GM20431 (cell line): ENCODE data around the gene OSBPL1A.

Source experiments
- in situ Hi-C: fragments of 300-500 bp; cut with MseI, MboI; formaldehyde crosslinking; loops from one replicate; pipeline ENCODE4 v1.15.0; 2020; ENCODE audit warnings: low sequenced_read_pairs; ENCODE audit not compliant: unreplicated experiment

OSBPL1A gene

GRCh38 chr18:24354278-24354677, 43.3 kb downstream of the OSBPL1A start:
- in situ Hi-C loops: loop anchor here (25.0 kb wide), 1 partner anchor 133 kb away; no protein-coding TSS in a partner anchor

GRCh38 chr18:24346254-24346653, 51.4 kb downstream of the OSBPL1A start:
- in situ Hi-C loops: no loop called here

- in situ Hi-C loops: no loop called here
Measured at GRCh38 chr18:24344509-24344908, 53.1 kb downstream of the OSBPL1A start.

GRCh38 chr18:24342347-24342746, 55.3 kb downstream of the OSBPL1A start:
- in situ Hi-C loops: no loop called here

GRCh38 chr18:24341361-24341760, 56.3 kb downstream of the OSBPL1A start:
- in situ Hi-C loops: no loop called here

- in situ Hi-C loops: no loop called here
Measured at GRCh38 chr18:24333084-24333483, 64.5 kb downstream of the OSBPL1A start.

GRCh38 chr18:24326211-24326610, 71.4 kb downstream of the OSBPL1A start:
- in situ Hi-C loops: no loop called here

- in situ Hi-C loops: no loop called here
Measured at GRCh38 chr18:24322584-24323136, 75.0 kb downstream of the OSBPL1A start.

- in situ Hi-C loops: no loop called here
Measured at GRCh38 chr18:24321071-24321470, 76.6 kb downstream of the OSBPL1A start.

- in situ Hi-C loops: no loop called here
Measured at GRCh38 chr18:24319757-24320156, 77.9 kb downstream of the OSBPL1A start.

- in situ Hi-C loops: no loop called here
Measured at GRCh38 chr18:24317370-24317769, 80.3 kb downstream of the OSBPL1A start.

- in situ Hi-C loops: no loop called here
Measured at GRCh38 chr18:24315170-24315569, 82.5 kb downstream of the OSBPL1A start.

- in situ Hi-C loops: no loop called here
Measured at GRCh38 chr18:24306201-24306600, 91.4 kb downstream of the OSBPL1A start.

GRCh38 chr18:24300703-24301102, 96.9 kb downstream of the OSBPL1A start:
- in situ Hi-C loops: no loop called here

- in situ Hi-C loops: no loop called here
Measured at GRCh38 chr18:24296276-24296675, 101.3 kb downstream of the OSBPL1A start.

GRCh38 chr18:24293254-24293653, 104.4 kb downstream of the OSBPL1A start:
- in situ Hi-C loops: no loop called here

- in situ Hi-C loops: no loop called here
Measured at GRCh38 chr18:24278591-24278990, 119.0 kb downstream of the OSBPL1A start.

GRCh38 chr18:24277516-24278195, 120.0 kb downstream of the OSBPL1A start:
- in situ Hi-C loops: no loop called here

- in situ Hi-C loops: no loop called here
Measured at GRCh38 chr18:24276994-24277393, 120.6 kb downstream of the OSBPL1A start.

GRCh38 chr18:24274837-24275236, 122.8 kb downstream of the OSBPL1A start:
- in situ Hi-C loops: no loop called here

GRCh38 chr18:24273596-24273995, 124.0 kb downstream of the OSBPL1A start:
- in situ Hi-C loops: no loop called here

GRCh38 chr18:24272229-24272525, 125.4 kb downstream of the OSBPL1A start:
- in situ Hi-C loops: no loop called here
